Ecto neural progenitor cell (in vitro differentiated cells): Measurements from ENCODE around the gene CSHL1.
A peak's percentile ranks its signal among the peaks of the same experiment; 100 is the strongest.
"Not testable (repeated sequence)": the region's sequence is repeated elsewhere in the genome, so short reads cannot be mapped to it uniquely, and the experiment has no call there.

Experiments
- DNase-seq: peaks from one replicate; pipeline ENCODE4 v3.0.0-alpha.2; 2018; ENCODE audit warnings: low spot score

CSHL1 gene

GRCh38 chr17:63882626-63883126, 28.4 kb downstream of the CSHL1 start:
- not testable (repeated sequence) for DNase-seq

DNA sequence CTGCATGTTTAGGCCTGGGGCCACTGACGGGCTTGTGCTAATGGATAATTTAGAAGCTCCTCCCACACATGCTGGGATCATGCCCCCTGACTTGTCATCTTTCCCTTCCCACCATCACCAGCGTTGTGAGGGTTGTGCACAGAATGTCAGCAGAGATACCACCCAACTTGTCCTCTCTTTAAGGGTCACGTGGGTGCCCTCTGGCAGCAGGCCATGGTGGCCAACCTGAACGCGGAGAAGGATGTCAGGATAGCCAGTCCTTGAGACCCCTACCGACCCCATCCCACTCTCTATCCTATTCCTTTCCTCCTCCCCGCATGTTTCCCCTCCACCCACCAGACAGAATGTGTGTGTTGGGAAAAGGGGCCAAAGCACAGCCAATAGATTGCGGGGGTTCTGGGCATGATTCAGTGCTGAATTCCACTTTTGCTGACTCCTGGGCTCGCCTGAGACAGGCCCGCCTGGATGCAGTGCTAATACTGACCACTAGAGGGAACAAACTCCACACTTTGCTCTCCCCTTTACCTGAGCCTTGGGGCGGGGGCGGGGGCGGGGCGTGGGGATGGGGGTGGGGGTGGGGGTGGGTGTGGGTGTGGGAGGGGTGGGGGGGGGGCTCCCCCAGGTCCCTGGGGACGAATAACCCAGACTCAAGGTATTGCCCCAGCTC, 29.0 kb downstream of the CSHL1 start, which contains the start of gene GH2:
Gene GH2, minus strand, starts transcription at position 10 of the 667 bp plus-strand sequence. CDS start 143 bp downstream, outside the sequence.
- DNase-seq: peak; percentile 75

DNA sequence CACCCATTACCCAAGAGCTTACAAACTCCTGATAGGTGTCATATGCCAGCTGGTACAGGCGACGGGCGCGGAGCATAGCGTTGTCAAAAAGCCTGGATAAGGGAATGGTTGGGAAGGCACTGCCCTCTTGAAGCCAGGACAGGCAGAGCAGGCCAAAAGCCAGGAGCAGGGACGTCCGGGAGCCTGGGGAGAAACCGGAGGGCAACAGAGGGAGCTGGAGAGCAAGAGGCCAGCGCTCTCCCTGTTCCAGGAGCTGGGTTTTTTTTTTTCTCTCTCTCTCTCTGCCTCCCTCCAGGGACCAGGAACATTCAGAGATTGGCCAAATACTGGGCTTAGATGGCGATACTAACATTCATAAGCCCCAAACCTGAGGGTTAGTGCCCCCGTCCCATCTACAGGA, 29.7 kb downstream of the CSHL1 start:
- DNase-seq: peak; percentile 73

GRCh38 chr17:63880706-63881105, 30.4 kb downstream of the CSHL1 start:
- no peak for DNase-seq

DNA sequence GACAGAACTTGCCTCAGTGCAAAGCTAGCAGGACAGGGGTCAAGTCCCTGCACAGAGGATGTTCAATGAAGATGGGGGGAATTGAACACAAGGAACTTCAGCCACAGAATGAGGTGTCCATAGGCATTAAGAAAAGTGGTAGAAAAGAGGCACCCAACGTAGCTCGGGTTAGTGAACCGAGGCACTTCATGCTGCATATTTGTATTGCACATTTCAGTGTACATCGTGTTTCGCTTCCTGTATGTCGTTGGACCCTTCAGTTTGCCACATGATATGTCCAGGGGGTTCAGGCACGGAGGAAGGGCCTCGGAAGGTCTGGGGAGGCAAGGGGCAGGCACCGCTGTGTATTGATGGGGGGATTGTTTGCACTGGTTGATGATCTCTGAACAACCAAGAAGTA, 32.6 kb downstream of the CSHL1 start:
- DNase-seq: not testable (repeated sequence)

- not testable (repeated sequence) for DNase-seq
These were observed 36.4 kb downstream of the CSHL1 start for GRCh38 chr17:63874693-63875092.

DNA sequence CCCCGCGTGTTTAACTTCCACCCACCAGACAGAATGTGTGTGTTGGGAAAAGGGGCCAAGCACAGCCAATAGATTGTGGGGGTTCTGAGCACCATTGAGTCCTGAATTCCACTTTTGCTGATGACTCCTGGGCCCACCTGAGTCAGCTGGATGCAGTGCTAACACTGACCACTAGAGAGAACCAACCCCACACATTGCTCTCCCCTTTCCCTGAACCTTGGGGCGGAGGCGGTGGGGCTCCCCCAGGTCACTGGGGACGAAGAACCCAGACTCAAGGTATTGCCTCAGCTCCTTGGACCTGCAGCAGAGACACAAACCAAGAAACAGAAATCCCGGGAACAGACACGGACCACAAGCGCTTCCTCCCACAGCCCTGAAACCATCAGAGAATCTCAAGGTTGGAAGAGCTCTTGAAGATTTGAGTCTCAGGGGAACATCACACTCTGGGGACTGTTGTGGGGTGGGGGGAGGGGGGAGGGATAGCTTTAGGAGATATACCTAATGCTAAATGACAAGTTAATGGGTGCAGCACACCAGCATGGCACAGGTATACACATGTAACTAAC, 36.9 kb downstream of the CSHL1 start:
- DNase-seq: not testable (repeated sequence)

DNA sequence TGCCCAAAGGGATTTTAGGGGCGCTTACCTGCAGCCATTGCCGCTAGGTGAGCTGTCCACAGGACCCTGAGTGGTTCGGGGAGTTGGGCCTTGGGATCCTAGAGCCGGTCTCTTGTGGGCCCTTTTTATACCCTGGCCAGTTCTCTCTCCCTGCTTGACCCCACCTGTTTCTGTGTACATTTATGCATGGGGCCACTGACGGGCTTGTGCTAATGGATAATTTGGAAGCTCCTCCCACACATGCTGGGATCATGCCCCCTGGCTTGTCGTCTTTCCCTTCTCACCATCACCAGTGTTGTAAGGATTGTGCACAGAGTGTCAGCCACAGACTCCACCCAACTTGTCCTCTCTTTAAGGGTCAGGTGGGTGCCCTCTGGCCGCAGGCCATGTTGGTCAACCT, 37.5 kb downstream of the CSHL1 start, which contains the start of gene CSH2:
Gene CSH2, minus strand, starts transcription at position 101 of the 400 bp plus-strand sequence. Its CDS starts 63 bp downstream, at position 38.
- DNase-seq: not testable (repeated sequence)

DNA sequence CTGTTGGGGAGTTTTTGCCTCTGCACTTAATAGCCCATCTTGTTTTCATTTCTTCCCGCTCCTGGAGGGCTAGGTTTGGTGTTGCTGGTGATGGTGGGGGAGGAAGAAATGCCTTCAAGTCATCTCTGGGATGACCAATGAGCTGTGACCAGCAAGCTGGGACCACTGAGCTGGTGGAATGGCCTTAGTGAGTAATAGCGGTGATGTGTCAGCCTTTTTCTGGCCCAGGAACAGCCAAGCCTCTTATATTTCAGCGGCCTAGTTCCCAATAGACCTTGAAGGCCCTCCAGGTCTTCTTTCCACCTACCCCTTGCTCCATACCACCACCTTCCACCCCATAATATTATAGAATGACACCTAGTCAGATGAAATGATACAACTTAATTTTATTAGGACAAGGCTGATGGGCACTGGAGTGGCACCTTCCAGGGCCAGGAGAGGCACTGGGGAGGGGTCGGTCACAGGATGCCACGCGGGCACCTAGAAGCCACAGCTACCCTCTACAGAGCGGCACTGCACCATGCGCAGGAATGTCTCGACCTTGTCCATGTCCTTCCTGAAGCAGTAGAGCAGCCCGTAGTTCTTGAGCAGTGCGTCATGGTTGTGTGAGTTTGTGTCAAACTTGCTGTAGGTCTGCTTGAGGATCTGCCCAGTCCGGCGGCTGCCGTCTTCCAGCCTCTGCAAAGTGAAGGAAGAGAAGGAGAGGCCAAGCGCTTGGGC, 39.3 kb downstream of the CSHL1 start:
- DNase-seq: not testable (repeated sequence)

- not testable (repeated sequence) for DNase-seq
These were observed 40.8 kb downstream of the CSHL1 start for GRCh38 chr17:63870292-63870665.

DNA sequence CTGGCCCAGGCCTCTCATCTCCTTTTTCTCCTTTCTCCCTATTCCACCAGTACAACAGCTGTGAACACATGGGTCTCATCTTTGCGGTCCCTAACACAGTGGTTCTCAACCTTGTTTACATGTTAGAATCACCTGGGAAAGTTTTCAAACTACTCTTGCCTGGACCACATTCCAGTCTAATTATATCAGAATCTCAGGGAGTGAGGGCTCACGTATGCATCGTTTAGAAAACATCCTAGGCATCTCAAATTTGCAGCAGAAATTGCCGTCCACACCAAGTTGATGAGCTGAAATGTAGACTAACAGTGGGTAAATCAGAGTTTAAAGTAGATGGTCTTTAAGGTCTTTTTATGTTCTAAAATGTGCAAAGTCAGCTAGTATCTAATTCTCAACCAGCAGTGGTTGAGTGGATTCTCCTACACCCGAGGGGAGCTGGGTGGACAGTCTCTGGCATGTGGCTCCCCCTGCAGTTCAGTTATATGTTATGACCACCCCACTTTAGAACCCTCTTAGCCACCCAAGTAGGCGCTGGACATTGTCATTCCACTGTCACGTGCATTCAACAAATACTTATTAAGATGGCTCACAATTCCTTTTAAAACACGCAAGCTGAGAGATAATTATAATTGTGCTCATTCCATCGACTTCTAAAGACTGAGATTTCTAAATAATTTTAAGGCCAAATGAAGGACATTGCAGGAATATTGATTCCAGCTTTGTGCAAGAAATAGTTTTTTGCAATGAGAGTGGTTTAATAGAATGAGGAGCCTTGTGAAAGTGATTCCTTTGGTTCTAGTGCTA, 41.4 kb downstream of the CSHL1 start:
- not testable (repeated sequence) for DNase-seq

GRCh38 chr17:63866625-63867024, 44.4 kb downstream of the CSHL1 start:
- not testable (repeated sequence) for DNase-seq
